ENCODE measurements around the gene FRMD3.

FRMD3 gene

DNA sequence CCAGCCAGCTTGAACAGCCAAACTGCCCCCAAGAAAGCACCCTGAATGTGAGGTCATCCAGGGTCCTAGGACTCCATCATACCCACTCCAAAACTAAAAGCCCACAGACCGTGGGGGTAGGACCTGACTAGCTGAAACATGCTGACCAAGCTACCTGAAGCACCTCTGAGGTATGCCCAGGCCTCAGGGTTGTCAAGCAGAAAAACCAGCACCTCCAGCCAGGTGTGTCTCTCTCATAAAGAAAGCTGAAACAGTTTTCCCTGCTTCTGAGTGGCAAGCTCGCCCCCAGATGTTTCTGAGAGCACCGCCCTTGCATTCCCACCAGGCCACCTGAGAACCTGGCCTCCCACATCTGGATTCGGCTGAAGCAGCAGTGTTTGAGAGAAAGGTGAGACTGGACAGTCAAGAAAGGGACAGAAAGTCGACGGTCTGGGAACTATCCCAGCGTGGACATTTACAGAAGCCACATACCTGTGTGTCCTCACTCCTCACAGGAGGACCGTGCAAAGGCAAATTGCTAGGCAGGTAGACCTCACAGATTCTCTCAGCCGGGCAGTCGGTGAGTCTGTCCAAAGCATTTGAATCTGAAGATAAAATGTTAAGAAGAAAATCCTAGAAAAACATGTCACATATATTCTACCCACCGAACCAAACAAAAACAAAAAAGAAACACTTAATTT, 319.6 kb downstream of the FRMD3 start:
- DNase-seq: no peak

GRCh38 chr9:83209188-83209731, 328.9 kb downstream of the FRMD3 start:
- DNase-seq: no peak

GRCh38 chr9:83208065-83208850, 329.9 kb downstream of the FRMD3 start:
- no peak for DNase-seq

DNA sequence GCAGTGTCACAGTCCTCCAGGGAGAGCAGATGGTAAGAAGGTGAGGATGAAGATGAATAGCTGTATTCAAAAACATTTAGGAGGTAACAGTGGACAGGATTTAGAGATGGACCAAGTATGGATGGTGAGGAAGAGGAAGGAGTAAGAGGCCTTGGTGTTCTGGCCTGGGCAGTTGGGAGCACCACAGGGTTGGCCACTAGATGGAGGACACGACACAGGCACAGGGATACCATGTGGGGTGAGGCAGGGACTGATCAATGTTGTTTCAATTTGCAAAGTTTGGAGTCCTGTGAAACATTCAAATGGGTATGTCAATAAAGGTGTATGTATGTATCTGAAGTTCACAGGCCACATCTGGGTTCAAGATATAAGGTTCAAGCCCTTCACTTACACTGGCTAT, 334.2 kb downstream of the FRMD3 start:
- no peak for DNase-seq

DNA sequence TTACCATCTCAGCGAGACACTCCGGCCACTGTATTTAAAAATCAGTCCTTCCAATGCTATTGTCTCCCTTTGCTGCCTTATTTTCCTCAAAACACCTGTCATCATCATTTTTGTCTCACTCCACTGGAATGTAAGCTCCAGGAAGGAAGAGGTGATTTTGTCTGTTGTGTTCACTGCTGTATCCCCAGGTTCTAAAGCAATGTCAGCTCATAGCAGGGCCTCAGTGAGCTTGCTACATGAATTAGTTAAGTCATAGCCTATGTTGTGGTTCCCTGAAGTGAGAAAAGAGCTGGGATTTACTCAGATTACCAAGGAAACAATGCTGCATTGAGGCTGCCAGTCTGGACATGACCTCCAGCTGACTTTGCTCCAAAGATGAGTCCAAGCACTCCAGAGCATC, 337.7 kb downstream of the FRMD3 start:
- no peak for DNase-seq

DNA sequence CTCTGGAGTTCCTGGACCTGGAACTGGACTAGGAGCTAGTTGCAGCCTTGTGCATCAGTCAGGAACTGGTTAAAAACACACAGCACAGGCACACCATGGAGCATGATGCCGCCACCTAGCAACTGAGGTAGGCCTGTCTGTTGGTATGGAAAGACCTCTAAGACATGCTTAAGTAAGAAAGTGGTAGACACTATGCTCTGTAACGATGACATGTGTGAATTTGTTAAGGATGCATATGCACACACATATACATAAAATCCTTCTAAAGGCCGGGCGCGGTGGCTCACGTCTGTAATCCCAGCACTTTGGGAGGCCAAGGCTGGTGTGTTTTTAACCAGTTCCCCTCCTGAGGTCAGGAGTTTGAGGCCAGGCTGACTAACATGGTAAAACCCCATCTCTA, 338.4 kb downstream of the FRMD3 start:
- no peak for DNase-seq

- DNase-seq: peak; percentile 7 to 72
These were observed 339.0 kb downstream of the FRMD3 start for GRCh38 chr9:83199240-83199639.

GRCh38 chr9:83198371-83198770, 339.8 kb downstream of the FRMD3 start:
- DNase-seq: no peak

- DNase-seq: no peak
These were observed 340.6 kb downstream of the FRMD3 start for GRCh38 chr9:83197591-83197990.

- no peak for DNase-seq
These were observed 341.3 kb downstream of the FRMD3 start for GRCh38 chr9:83196946-83197345.

Data from hippocampal formation (tissue), 2 donors.